Loucy (cell line): ENCODE measurements around the gene PRKCZ.

Source experiments
- CTCF ChIP-seq: fragments of 200-600 bp; sonication (generic); conservative IDR thresholded peaks from 2 replicates; pipeline ENCODE4 v1.5.1; 2014; ENCODE audit warnings: mild to moderate bottlenecking, antibody characterized with exemption, low read length
- EZH2phosphoT487 ChIP-seq: fragments of 200-600 bp; IDR thresholded peaks from 2 replicates; pipeline ENCODE4 v1.6.1; 2018; ENCODE audit warnings: antibody characterized with exemption, mild to moderate bottlenecking, moderate library complexity, borderline replicate concordance

DNA sequence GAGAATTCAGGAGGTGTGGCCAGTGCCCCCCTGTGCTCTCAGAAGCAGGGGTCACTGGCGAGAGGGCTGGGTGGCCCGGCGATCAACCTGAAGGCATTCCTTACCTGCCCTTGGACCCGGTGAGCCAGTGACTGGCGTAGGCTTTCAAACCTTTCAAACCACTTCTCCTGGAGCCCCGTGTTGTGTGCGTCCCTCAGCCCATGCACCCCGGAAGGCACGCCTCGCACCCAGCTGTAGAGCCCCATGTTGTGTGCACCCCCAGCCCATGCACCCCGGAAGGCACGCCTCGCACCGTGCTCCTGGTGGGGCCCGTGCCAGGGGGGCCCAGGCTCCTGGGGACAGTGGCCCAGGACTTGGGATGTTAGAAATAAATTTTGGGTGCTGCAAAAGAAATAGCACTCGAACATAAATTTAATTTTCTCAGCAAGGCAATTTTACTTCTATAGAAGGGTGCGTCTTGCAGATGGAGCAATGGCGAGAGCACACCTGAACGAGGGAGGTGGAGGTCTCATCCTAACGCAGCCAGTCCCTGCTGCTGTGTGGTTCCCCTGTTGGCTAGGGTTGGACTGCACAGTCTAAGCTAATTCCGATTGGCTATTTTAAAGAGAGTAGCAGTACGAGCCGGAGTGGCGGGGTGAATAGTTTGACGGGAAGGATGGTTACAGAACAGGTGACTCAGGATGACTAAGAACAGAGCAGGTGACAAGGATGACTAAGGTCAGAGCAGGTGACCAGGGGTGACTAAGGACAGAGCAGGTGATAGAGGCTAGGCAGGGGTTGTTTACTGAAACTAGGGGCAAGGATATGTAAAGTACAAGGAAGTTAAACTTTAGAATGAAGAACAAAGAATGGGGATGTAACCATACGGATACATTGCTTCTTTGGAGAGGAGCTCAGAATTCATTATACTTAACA lies 47.4 kb downstream of the PRKCZ start:
- TF ChIP-seq CTCF (no peak), EZH2phosphoT487 (no peak)
